Gastrocnemius medialis (tissue), 4 donors: Measurements from ENCODE around the gene FBXW2.

ENCODE experiments used
- CTCF ChIP-seq, 5 experiments: fragments of 450-650 bp in 3 of 5; fragments of 200-600 bp in 2 of 5; sonication (generic) in 2 of 5; IDR thresholded peaks in 4 of 5; conservative IDR thresholded peaks in 1 of 5; 1 replicate in 4 of 5; 2 replicates in 1 of 5; pipeline ENCODE4 v1.5.1; 2016 to 2019; ENCODE audit warnings: antibody characterized with exemption in 5 of 5, mild to moderate bottlenecking in 3 of 5, moderate library complexity in 3 of 5
- POLR2A ChIP-seq, 2 donors: fragments of 450-650 bp; IDR thresholded peaks; one replicate each; pipeline ENCODE4 v1.6.1; 2017; ENCODE audit warnings: antibody characterized with exemption in 2 of 2, mild to moderate bottlenecking in 2 of 2, moderate library complexity in 2 of 2

- peak; percentile 74 to 86 (median 86) for TF ChIP-seq CTCF (IDR thresholded peaks at IDR 0.05 in 4 of 5, conservative IDR thresholded peaks at IDR 0.05 in 1 of 5)
- no peak for TF ChIP-seq POLR2A (IDR thresholded peaks at IDR 0.05)
Observed at GRCh38 chr9:120755810-120756434, 37.3 kb downstream of the FBXW2 start.
